ENCODE results near the gene F8.

DNA sequence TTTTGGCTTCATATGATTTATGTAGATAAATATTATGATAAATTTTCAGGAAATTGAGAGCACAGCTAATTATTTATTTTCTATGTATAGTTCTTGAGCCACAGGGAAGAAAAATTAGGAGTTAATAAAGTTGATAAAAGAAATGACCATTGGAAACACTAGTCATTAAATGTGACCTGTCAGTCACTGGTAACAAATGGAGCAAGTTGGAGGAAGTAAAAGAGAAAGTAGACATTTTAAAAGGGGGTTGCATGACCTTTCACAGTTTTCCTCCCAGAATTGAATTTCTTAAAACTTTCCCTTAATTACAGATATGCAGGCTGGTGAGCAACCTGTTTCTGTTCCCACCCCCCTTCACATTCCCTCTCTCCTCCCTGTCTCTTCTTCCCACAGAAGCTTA lies 193.4 kb downstream of the F8 start:
- TF ChIP-seq CTCF (conservative IDR thresholded peaks at IDR 0.05 in 1 of 2, IDR thresholded peaks at IDR 0.05 in 1 of 2; ENCODE audit: low read depth in 1 of 2, low read length in 2 of 2) = no peak
- no peak for TF ChIP-seq EZH2 (IDR thresholded peaks at IDR 0.05; ENCODE audit: low read length, missing control alignments)
